NCI-H1436 treated with DMSO at 0.1 percent for 48 hours (cell line): ENCODE measurements around the gene ASB2.

Source experiments
- DNase-seq: peaks from one replicate; lab custom pipeline; 2025; lab: John Stamatoyannopoulos, UW

ASB2 gene, protein sequence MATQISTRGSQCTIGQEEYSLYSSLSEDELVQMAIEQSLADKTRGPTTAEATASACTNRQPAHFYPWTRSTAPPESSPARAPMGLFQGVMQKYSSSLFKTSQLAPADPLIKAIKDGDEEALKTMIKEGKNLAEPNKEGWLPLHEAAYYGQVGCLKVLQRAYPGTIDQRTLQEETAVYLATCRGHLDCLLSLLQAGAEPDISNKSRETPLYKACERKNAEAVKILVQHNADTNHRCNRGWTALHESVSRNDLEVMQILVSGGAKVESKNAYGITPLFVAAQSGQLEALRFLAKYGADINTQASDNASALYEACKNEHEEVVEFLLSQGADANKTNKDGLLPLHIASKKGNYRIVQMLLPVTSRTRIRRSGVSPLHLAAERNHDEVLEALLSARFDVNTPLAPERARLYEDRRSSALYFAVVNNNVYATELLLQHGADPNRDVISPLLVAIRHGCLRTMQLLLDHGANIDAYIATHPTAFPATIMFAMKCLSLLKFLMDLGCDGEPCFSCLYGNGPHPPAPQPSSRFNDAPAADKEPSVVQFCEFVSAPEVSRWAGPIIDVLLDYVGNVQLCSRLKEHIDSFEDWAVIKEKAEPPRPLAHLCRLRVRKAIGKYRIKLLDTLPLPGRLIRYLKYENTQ

DNA sequence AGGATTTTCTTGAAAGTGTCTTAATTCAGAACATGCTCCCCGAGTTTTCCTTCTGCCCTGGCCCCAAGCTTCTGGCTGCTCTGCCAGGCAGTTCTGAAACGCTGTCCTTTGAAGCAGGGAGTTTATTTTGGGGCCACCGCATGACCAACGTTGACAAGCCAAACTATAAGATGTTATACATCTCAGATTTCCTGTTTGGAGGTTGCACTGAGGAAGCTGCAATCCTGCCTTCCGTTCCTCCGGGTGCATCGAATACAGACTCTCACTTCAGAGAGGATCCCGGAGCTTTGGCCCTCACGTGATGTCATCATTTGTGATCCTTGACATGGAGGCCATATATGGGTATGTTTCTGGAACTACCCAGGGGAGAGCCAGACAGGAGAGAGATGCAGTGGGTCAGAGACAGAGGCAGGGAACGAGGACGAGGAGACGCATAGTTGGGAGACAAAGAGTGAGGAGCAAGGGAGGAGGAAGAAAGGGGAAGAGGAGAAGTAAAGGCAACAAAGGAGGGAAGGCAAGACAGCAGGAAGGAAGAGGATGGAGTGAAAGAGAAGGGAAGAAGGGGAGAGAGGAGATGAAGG is at the start of gene ASB2:
Gene ASB2 (minus strand): TSS at position 94 of the 581 bp plus-strand sequence. CDS start 12,031 bp downstream, outside the sequence.
- DNase-seq = no peak

DNA sequence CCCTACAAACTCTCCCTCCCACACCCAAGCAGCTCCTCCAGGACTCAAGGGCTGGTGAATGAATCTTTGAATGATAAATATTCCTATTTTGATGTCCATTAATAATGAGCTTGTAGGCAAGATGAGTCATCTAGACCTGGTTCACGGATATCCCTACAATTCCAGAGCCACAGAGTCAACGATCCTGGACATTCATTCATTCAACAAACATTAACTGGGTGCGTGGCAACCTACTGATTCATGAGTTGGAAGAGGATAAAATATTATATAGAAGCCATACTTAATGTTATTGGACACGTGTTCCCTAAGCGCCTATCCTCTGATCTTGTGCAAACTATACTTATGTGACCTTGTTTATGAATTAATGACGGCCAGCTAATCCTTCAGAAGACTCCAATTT is 49.4 kb upstream of the ASB2 start:
- no peak for DNase-seq

DNA sequence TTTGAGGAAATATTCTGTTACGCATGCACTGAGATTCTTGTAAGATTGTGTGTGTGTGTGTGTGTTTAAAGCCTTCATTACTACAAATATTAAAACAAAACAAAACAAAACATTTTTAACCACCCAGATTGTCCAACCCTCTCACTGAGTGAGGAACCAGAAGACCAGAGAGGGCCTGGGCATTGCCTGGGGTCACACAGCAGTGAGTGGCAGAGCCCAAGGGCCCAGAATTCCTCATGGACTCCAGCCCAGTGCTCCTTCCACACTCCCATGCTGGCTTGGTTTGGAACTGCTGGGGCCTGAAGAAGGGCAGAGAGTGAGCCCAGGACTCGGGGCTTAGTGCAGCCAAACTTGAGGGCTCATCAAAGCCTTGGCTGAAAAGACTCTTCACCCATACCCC is 48.2 kb upstream of the ASB2 start:
- no peak for DNase-seq

DNA sequence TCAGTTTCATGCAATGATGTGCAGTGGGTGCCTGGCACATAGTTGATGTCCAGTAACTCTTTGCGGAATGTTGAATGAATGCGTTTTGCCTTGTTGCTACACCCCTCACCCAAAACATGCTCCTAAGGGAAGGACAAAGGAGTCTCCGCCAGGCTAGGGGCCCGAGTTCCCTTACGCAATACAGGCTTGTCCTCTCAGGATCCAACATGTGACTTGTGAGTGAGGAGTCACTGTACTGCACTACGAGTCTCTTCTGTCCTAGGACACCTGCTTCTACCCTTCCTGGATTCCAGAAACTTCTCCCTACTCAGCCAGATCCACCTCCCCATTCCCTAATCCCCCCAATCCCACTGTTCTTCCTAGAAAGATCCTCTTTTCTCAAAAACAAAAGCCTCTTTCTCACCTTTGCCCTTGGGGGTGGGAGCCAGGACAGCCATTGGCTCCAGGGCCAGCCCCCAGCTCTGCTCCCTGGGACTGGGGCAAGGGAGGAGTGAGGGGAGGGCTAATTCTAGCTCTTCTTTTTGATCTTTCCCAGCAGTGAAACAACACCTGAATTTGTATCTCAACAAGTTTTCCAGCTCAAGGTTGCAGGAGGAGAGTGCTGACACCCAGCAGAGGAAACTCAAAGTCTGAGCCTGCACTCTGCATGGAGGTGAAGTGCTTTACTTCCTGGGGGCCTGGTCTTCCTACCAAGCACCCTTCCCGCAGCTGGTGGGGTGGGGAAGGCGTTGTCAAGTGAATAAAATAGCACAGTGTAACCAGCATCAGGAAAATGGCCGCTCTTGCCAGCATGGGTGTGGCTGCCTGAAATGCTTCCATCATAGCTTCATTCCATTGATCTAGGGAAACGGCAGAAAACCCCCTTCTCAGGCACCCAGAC is 46.4 kb upstream of the ASB2 start:
- DNase-seq = no peak

DNA sequence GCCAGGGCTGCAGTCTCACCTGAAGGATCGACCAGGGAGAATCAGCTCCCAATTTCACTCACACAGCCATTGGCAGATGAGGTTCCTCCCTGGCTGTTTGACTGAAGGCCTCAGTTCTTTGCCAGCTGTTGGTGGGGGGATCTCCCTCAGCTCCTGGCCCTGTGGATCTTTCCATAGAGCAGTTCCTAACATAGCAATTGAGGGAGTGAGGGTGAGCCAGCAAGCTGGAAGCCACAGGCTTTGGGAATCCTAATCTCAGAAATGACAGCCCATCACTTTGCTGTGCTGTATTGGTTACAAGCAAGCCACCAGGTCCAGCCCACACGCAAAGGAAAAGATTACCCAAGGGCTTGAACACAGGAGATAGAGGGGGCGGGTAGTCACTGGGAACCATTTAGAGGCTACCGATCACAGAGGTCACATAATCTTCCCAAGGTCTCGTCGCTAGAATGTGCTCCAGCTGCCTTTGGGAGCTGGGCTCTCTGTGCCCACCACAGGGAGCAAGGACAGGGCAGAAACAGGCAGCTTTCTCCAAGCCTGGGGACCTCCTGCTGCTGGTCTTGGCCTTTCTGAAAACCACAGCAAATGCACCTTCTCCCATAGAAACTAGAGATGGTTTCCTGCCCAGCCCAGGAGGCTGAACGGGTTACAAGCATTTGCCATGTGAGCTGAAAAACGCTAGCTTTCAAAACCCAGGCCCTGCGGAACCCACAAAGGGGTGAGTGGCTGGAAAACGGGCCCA is 45.2 kb upstream of the ASB2 start:
- no peak for DNase-seq

DNA sequence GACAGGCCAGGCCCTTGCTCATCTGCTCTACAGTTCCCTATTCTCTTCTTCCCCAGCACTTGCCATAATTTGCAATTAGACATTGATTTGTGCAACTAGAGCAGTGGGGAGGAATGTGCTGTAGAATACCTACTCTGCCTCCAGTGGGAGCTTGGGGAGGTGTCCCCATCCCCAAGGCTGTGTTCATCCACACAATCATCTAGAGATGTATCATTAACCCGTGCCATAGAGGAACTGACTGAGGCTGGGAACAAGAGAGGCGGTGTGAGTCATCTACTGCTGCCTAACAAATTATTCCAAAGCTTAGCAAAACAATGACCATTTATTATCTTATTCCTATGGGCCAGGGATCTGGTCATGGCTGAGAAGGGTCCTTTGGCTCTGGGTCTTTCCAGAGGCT is 44.6 kb upstream of the ASB2 start:
- no peak for DNase-seq

DNA sequence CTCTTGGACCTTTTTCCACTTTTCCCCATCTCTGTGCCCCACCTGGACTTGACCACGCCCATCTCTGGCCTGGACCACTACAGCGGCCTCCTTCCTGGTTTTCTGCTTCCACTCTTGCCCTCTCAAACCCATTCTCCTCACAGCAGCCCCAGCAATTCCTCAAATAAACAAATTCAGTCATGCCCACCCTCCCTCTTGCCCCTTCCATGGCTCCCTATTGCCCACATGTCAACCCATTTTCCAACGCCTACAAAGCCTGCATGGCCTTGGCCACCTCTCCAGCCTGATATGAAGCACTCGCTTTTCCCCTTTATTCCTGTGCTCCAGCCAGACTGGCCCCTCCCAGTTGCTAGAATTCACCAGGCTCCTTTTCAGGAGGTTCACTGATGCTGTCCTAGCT is 43.9 kb upstream of the ASB2 start:
- no peak for DNase-seq

DNA sequence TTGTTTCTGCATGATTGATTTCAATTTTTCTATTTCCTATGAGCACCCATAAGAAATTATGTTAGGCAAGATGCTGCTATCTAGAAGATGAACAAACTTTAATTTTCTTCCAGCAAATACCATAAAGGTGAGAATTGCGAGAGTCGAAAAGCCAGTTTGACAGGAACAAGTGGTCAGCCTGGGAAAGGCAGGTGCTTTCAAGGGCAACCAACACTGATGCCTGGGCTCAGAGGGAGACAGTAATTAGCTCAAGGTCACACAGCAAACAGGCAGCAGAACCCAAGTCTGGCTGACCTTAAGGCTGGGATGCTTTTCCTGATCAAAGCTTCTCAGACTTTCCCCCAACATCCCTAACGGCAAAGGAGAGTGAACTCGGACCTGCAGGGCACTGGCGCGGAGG is 43.0 kb upstream of the ASB2 start:
- no peak for DNase-seq

DNA sequence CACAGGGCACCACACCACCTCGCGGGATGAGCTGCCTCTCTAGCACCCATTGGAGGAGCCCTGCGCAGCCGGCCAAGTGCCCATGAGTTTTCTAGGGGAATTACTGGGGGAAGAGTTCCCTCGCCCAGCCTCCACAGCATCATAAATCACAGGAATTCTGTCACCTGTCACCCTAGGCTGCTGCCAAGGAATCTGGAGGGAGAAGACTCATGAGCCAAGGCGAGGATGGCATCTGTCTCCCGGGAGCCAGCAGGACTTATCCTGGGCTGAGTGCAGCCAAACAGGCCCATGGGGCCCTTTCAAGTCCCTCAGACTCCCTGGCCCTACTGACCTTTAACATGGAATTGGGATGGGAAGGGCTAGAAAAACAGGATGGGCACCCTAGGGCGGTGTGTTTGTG is 41.9 kb upstream of the ASB2 start:
- no peak for DNase-seq

DNA sequence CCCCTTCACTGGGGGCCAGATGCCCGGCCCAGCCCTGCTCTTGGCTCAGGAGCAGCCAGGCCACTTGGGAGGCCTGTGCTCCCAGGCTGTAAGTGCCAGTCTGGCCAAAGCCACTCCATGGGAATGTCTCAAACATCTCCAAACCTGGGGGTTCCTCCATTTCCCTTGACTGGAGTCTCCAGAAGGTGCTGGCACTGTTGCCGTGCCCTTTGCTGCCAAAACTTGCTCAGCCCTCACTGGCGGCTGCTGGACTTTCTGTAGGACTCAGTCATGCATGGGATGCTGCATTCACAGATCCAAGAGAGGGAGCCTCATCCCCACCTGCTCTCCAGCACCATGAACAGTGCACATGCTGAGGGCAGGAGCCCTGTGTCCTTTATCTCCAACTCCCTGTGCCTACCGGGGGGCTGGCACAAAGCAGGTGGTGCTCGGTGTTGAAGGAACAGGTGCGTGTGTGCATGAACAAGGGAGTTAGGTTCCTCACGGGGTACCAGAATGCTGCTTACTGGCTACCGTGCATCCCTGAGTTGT is 40.1 kb upstream of the ASB2 start:
- no peak for DNase-seq

DNA sequence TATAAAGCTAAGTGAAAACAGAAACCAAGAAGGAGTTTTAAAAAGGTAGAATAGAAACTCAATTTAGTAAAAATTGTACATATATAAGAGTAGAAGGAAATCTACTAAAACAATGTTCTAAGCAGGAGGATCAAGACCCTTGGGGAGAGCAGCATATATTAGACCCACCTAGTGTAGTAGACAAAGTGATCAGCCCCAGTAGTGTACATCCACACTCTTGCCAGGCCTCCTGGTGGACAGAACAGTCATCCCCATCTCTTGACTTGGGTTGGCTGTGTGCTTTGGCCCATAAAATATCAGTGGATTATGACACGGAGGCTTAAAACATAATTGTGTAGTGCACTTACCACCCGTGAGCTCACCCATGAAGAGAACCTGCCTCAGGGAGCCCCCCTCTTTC is 38.9 kb upstream of the ASB2 start:
- no peak for DNase-seq

DNA sequence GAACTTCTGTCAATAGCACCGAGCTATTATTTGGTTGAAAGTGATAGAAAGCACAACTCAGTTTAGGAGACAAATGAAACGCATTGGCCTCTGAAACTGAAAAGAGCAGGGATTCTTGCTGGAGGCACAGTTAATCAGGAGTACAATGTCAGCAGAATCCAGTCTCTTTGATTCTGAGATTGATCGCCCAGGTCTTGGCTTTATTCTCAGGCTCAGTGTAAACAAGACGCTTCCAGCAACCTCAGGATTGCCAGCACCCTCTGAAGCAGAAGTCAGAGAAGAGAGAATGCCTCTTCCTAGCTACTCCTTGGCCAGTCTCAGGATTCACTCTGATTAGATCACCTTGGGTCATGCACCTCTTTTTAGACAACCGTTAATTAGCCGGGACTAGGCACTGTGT is 38.0 kb upstream of the ASB2 start:
- no peak for DNase-seq

DNA sequence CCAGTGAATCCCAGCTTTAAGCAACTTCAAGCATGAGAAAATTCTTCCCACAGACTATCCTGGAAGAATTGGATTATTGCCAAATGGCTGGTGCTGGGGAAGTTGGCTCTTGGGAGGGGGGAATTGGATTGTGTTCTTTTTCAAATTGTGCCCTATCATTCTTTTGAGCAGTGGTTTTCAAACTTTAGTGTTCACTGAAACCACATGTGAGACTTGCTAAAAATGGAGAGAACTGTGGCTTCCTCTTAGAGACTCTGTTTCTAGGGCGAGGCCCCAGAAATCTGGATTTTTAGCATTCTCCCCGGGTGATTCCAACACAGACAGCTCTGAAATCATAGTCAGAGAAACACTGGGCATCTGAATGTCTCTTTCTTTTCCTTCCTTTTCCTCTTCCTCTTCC is 35.4 kb upstream of the ASB2 start:
- DNase-seq = no peak

DNA sequence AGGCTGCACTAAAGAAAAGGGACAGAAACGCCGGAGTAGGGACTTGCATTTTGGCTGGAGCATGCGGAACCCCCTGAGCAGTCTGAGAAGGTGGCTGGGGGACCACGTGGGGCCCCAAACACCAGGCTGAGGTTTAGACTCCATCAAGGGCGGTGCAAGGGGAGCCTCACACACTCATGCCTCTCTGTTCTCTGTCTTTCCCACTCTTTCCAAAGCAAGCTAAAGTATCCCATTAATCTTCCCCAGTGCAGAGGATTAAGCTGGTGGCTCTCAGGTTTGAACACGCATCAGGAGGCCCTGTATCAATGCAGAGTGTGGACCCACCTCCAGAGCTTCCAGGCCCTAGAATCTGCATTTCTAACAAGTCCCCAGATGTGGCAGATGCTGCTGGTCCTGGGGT is 34.3 kb upstream of the ASB2 start:
- DNase-seq = no peak

DNA sequence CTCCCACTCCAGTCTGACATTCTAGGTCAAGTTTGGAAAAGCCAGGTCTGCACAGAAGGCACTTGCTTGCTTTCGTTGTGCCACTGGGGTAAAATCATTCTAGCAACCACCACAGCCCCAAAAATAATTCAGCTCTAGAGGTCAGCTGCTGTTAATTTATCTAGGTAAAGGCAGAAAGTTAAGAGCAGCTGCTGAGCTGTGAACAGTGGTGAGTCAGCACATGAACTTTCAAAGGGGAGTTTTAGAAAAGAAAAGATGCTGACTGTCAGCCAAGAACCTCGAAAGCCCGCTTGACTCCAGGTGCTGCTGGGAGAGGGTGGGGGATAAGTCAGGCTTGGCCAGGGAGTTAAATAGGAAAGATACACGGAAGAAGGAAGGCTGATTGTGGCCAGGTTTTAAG is 33.4 kb upstream of the ASB2 start:
- no peak for DNase-seq

DNA sequence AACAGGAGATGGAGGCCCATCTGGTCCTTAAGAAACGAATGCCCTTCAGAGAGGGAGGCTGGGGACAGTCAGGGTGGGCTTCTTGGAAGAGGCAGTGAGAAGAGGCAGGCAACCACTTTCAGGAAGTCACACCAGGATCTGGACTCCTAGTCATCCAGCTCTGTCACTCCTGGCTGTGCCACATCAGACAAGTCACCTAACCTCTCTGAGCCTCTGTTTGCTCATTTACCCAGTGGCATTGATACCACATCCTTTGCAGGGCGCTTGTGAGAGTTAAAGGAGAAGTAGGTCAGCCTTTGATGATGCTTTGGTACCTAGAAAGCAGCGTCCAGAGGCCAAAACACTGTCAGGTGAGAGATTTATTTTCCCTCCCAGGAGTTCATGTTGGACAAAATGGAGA is 31.9 kb upstream of the ASB2 start:
- DNase-seq = no peak

DNA sequence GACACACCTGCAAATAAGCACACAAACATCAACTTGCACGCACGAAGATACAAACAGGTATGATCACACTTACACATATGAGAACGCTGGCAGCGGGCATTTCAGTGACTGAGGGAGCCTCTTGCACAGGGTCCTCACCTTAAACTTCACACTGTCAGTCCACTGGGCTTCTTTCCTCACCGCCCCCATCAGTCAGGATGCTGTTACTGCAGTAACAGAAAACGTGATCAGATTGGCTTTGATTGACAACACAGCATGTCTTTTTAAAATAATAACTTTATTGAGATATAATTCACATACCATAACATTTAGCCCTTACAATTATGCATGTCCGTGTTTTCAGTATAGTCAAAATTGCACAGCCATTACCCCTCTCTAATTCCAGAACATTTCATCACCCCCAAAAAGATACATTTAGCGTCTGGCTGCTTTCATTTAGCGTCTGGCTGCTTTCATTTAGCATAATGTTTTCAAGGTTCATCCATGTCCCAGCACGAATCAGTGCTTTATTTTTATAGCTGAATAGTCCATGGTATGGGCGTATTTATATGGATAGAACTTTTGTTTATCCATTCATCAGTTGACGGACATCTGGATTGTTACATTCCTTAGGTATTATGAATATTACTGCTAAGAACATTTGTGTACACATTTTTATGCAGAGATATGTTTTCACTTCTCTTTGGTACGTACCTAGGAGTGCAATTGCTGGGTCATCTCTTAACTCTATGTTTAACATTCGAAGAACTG is 29.1 kb upstream of the ASB2 start:
- no peak for DNase-seq

DNA sequence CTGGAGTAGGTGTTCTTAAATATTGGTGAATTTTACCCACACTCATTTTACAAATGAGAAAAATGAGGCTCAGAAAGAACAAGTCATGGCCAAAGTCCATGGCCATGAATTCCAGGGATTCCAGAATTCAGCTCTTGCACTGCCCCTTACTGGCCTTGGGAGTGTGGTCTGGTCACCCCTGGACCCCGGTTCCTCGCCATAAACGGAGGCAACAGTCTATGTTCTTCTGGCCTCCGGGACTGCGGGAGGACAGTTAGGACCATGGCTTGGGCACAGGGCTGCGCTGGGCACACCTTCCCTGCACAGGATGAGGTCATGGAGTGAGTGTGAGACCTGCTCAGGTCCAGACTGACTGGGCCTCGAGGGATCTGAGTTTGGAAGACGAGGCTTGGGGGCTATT is 27.6 kb upstream of the ASB2 start:
- no peak for DNase-seq

DNA sequence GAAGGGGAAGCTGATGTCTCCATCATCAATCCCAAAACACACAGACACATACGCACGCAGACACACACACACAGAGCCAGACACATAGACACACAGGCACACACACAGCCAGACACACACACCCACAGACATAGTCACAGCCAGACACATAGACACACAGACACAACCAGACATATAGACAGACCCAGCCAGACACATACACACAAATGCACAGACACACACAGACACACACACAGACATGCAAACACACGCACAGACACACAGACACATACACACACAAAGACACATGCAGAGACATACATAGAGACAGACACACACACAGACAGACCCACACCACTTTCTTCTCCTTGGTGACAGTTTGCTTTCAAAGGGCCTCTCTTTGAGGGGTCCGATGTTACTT is 27.0 kb upstream of the ASB2 start:
- DNase-seq = no peak

DNA sequence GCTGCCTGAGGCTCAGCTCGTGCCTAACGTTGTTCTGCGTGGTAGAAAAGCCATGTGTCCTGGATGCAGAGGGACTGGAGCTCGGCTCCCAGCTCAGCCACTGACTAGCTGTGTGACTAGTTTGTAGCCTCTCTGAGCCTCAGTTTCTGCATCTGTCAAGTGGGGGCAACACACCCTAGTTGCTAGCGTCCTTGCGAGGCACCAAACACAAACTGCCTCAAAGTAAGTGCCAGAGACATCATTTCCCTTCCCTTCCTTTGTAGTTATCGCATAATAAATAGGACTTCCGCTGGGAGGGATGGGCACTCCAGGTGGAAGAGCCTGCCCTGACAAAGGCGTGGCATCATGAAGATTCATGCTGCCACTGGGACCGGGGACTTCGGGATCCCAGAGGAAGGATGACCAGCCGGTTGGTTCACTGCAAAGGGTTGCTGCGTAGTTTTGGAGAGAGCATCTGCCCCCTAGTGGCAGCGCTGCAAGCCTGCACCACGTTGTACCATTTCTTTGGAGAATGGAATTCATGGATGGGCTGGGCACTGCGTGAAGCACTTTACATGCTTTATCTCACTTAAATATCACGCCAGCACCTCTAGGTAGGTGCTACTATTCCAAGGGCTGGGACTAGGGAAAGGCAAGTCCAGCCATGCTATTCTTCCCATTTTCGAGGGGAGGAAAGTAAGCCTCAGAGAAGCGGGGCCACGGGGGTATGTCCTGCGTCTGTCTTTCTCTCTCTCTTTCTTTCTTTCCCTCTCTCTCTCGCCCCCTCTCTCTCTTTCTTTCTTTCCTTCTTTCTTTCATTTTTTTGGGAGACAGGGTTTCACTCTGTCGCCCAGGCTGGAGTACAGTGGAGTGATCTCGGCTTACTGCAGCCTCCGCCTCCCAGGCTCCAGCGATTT is 25.4 kb upstream of the ASB2 start:
- DNase-seq = no peak
